WI38 (cell line): ENCODE measurements around the gene POLE4.

Experiments used
- H3K4me3 ChIP-seq: 2 replicates; pipeline ENCODE4 v1.5.1; 2011; ENCODE audit warnings: low read depth, mild to moderate bottlenecking, control low read depth, low read length
- TF ChIP-seq, protein P1 (sequence below): IDR thresholded peaks from 2 replicates; pipeline ENCODE4 v1.5.1; 2012; ENCODE audit warnings: low read depth, mild to moderate bottlenecking, control low read depth, low read length

POLE4 gene

DNA sequence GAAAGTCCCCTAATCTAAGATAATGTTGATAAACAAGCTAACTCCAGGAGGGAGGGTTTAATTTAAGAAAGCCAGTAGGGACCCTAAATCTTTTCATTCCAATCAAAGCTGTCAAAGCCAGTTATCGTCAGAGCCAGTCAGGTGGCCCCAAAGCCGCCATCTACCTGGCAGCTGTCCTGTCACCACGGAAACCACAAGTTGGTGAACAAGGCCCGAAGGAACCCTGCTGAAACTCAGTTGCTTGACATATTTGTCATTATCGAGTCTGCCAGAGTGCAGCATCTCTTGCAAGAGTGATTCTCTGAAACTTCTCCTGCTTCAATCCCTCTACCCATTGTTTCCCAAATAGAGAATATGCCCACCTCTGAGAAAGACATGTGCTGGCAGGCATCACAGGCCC, 30.8 kb upstream of the POLE4 start:
- no peak overlapping the region for H3K4me3 ChIP-seq
- TF ChIP-seq, protein P1, sequence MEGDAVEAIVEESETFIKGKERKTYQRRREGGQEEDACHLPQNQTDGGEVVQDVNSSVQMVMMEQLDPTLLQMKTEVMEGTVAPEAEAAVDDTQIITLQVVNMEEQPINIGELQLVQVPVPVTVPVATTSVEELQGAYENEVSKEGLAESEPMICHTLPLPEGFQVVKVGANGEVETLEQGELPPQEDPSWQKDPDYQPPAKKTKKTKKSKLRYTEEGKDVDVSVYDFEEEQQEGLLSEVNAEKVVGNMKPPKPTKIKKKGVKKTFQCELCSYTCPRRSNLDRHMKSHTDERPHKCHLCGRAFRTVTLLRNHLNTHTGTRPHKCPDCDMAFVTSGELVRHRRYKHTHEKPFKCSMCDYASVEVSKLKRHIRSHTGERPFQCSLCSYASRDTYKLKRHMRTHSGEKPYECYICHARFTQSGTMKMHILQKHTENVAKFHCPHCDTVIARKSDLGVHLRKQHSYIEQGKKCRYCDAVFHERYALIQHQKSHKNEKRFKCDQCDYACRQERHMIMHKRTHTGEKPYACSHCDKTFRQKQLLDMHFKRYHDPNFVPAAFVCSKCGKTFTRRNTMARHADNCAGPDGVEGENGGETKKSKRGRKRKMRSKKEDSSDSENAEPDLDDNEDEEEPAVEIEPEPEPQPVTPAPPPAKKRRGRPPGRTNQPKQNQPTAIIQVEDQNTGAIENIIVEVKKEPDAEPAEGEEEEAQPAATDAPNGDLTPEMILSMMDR, result no peak

DNA sequence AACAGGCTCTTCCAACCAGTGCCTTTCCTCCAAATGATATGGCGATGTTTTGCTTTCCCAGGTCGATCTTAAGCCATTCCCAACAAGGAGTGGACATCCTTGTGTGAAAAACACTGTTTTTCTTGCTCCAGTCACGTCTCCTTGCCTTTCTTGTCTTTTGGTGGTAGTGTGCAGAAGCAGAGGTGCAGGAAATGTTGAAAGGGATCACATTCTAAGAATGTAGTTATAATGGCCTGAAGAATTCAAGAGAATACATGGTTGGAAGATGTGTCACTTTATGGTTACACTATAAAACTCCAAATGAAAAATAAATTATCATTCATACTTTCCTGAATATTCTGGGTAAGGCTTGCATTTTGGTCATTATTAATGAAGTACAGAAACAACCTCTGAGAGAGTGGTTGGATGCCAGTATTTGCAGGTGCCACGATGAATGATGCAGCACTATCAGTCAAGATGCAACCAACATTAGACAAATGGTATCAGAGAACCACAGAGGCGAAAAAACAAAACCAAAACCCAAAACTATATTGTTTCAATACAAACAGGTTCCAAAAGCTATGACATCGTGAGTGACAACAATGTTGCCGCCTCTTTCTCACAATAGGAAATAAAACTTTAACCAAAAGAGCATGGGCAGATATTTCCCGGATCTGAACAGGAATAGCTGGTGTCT, 27.5 kb upstream of the POLE4 start:
- no peak overlapping the region for H3K4me3 ChIP-seq
- TF ChIP-seq, protein P1, result no peak

DNA sequence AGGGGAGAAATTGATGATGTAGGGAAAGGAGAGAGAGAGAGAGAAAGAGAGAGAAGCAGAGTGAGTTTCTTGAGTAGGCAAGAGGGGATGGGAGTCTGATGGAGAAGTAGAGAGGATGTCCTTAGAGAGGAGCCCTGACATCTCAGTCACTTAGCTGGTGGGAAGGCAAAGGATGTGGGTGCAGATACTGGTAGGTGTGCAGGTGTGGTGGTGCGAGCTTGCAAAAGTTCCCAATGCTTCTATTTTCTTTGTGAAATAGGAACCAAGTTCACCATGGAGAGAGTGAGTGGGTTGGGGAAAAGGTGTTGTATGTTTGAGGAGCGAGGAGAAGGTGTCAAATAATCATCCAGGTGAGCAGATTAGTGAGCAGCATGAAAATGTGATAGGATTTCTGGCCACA, 26.5 kb upstream of the POLE4 start:
- TF ChIP-seq, protein P1, result no peak
- H3K4me3 ChIP-seq, result no peak overlapping the region

DNA sequence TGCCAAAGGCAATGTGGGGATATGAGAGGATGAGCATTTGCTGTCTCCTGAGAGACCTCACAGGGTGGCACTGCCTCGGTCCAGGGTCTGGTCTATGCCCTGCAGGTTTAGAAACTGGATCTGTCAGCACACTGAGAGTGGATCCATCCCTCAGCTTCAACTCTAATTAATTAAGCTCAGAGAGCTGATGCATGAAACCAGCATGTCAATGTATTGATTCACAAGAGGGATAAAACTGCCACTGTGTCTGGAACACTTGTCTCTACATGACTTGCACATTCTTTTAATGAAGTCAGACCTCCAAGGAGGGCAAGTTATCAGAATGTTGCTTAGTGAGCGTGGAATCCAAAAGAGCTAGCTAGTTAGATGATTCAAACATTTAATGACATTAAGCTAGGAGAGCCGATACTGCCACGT, 22.5 kb upstream of the POLE4 start:
- TF ChIP-seq, protein P1, result no peak
- no peak overlapping the region for H3K4me3 ChIP-seq

DNA sequence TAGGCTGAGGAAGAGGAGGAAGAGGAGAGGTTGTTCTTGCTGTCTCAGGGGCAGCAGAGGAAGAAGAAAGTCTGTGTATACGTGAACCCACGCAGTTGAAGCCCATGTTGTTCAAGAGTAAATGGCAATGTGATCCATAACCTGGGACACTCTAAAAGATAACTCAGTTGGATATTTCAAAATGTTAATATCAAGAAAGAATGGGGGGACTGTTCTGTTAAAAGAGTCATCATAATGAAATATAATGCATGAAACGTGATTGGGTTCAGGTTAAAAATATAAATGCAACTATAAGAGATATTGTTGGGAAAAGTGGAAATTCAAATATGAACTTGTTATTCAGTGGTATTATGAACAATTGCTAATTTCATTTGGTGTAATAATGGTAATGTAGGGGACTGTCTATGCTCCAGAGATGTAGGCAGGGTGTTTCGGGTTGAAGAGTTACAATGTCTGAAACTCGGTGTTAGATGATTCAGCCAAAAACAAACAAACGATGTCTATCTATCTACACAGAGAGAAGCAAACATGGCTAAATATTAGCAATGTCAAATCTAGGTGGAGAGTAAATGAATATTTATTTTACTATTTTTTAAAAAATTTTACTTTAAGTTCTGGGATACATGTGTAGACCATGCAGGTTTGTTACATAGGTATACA, 21.1 kb upstream of the POLE4 start:
- TF ChIP-seq, protein P1, result no peak
- no peak overlapping the region for H3K4me3 ChIP-seq

DNA sequence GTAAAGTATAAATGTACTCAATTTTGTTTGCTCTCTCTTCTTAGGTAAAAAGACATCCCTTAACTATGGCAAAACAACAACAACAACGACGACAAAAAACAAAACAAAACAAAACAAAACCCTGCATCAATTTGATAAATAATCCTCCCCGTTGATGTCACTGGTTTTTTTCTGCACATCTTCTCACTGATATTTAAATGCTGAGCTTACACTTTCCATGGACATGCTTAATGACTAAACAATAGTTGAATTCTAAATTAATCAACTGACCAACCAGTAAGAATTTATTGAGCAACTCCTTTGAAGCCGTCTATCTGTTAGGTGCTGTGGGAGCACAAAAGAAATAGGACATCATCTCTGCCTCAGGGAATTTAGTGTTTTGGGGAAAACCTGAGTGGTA, 20.2 kb upstream of the POLE4 start:
- TF ChIP-seq, protein P1, result no peak
- H3K4me3 ChIP-seq, result no peak overlapping the region
